ENCODE data around the gene ISOC2.
"Not testable (repeated sequence)": the region's sequence is repeated elsewhere in the genome, so short reads cannot be mapped to it uniquely, and the experiment has no call there.

Gene ISOC2

GRCh38 chr19:55457683-55458457 is 3.6 kb downstream of the ISOC2 start:
- no peak for DNase-seq (ENCODE audit: low read depth in 2 of 2)

- DNase-seq (ENCODE audit: low read depth in 2 of 2) = no peak
Observed at GRCh38 chr19:55456347-55456746, 5.1 kb downstream of the ISOC2 start.

DNA sequence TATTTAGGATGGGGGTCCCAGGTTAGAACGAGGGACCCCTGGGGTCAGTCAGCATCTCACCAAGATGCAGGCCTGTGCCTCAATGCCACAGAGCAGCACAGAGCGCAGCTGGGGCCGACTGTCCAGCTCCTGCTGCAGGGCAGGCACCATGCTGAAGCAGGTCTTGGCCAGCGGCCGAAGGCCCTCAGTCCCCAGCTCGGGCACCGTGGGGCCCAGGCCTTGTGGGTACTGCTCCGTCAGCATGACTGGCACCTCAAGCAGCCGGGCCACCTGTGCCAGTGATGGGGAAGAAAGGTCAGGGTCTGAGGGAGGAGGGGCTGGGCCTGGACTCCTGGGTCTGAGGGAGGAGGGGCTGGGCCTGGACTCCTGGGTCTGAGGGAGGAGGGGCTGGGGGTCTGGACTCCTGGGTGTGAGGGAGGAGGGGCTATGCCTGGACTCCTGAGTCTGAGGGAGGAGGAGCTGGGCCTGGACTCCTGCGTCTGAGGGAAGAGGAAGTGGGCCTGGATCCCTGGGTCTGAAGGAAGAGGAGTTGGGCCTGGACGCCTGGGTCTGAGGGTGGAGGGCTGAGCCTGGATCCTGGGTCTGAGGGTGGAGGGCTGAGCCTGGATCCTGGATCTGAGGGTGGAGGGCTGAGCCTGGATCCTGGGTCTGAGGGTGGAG is 5.7 kb downstream of the ISOC2 start:
- DNase-seq (ENCODE audit: low read depth in 2 of 2) = no peak

GRCh38 chr19:55454787-55455243 is 6.6 kb downstream of the ISOC2 start:
- peak; percentile 34 to 48 for DNase-seq (ENCODE audit: low read depth in 2 of 2)

- no peak for DNase-seq (ENCODE audit: low read depth in 2 of 2)
Observed at GRCh38 chr19:55453511-55454260, 7.8 kb downstream of the ISOC2 start.

DNA sequence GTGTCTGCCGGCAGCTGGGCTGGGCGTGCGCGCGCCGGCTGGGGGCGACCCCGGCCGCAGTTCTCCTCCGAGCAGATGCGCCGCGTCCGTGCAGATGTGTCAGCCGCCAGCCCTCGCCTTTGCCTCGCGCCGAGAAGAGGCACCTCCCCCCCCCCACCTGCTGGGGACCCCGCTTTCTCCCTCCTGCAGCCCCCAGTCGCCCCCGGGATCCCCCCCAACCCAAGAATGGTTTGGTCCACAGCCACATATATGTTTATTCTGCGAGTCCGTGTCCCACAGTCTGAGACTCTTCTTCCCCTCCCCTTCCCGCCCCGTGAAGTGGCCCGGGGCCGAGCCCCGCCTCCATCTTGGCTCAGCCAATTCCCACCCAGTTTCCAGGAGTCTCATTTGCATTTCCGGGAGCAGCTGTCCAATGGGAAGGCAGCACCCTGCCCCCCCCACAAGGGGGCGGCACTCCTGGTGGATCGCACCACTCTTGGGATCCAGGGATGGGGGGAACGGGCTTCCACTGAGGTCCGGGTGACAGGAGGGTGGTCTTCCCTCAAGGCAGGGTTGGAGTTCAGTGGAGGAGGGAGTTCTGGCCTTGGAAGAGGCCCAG is 8.6 kb downstream of the ISOC2 start:
- DNase-seq (ENCODE audit: low read depth in 2 of 2) = peak in 1 of 2 donors; percentile 30

GRCh38 chr19:55451965-55452748 is 9.3 kb downstream of the ISOC2 start:
- DNase-seq (ENCODE audit: low read depth in 2 of 2) = no peak

DNA sequence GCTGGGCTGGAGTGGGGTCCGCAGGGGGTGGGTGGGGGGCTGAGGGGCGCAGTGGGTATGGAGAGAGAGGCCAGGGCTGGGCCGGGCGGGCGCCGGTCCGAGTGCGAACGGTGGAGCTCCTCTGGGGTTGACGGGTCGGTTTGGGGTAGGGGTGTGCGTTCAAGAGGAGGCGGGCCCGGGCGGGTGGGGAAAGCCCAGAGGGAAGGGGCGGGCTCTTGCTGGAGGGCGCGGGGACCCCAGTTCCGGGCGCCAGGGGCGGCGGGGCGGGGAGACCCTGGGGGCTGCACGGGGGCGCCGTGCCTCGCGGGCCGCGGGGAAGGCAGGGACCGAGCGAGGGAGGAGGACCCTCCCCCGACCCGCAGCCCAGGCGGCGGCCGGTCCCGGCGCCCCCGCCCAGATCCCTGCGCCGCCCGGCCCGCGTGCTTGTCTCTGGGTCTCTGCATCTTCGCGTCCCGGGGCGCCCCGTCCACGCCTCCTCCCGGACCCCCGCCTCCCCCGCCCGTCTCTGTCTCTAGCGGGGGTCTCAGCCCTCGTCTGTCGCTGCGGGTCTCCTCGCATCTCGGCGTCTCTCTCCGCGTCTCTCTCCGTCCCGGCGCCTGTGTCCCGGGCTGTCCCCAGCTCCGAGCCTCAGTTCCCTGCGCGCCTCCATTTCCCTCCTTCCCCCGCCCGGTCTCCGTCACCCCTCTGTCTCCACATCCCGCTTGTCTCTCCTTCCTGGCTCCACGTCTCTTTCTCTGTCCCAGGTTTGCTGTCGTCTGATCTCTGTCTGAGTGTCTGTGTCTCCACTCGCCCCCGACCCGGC is 10.1 kb downstream of the ISOC2 start:
- DNase-seq (ENCODE audit: low read depth in 2 of 2) = no peak

GRCh38 chr19:55449469-55449868 is 12.0 kb downstream of the ISOC2 start:
- DNase-seq (ENCODE audit: low read depth in 2 of 2) = no peak

GRCh38 chr19:55448175-55448490 is 13.3 kb downstream of the ISOC2 start:
- DNase-seq (ENCODE audit: low read depth in 2 of 2) = not testable (repeated sequence)

- no peak for DNase-seq (ENCODE audit: low read depth in 2 of 2)
Observed at GRCh38 chr19:55447421-55448174, 13.8 kb downstream of the ISOC2 start.

DNA sequence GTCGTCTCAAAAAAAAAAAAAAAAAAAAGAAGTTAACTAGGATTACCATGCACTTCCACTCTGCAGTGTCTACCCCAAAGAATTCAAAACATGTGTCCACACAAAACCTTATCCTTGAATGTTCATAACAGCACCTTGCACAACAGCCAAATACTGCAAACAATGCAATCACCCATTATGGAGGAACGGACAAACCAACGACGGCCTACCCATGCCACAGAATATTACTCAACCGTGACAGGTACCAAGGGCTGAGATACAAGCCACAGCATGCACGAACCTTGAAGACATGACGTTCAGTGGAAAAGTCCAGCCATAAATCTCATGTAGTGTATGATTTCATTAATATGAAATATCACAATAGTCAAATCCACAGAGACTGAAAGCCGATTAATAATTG is 15.4 kb downstream of the ISOC2 start:
- no peak for DNase-seq (ENCODE audit: low read depth in 2 of 2)

GRCh38 chr19:55444646-55445045 is 16.8 kb downstream of the ISOC2 start:
- no peak for DNase-seq (ENCODE audit: low read depth in 2 of 2)

DNA sequence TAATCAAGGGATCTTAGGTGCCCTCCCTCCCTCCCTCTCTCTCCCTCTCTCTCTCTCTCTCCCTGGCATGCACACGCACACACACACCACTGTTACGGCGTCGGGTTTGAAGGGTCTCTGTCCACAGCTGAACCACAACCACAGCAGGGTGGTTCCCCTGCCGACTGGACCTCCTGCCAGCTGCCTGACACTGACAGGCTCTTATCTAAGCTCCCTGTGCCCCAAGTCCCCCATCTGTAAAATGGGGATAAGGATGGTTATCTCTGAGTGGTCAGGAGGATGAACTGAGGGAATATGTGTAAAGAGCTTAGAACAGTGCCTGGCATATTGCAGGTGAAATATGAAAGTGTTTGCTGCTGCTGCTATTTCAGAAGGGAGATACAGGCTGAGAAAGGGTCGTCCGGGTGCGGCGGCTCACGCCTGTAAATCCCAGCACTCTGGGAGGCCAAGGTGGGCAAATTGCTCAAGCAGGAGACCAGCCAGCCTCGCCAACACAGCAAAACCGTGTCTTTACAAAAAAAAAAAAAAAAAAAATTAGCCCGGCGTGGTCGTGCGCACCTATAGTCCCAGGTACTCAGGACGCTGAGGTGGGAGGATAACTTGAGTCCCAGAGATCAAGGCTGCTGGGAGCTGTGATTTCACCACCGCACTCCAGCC is 17.5 kb downstream of the ISOC2 start:
- no peak for DNase-seq (ENCODE audit: low read depth in 2 of 2)

DNA sequence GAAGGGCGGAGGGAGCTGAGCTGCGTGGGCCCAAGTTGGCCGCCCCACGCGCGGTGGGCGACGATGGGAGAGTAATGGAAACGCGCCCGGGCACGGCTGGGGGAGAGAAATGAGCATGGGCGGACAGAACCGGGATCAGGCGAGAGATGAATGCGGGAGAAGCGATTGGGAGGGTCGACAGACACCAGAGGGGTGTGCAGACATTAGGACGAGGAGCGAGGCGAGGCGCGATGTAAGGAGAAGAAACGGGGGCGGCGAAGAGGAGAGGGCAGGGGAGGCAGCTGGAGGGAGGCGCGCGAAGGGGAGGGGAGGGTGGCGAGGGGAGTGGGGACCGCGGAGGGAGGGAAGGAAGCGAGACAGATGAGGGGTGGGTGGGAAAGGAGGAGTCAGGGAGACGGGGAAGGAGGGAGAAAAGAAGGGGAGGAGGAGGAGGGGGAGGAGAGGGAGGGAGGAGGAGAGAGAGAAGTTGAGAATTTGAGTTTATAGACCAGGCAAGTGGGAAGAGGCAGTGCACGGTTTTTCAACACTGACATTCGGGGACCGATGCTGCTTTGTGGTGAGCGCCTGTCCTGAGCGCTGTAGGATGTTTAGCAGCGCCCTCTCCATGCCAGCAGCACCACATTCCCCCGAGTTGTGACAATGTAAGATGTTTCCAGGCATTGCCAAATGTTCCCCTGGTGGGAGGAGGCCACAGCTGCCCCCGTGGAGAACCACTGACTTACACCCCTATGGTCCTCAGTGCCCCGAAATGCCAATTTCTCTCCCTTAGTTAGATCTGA is 18.2 kb downstream of the ISOC2 start, which contains the start of gene SHISA7:
Gene SHISA7 (minus strand): TSS at position 256 of the 779 bp plus-strand sequence. CDS start 437 bp downstream, outside the sequence.
- DNase-seq (ENCODE audit: low read depth in 2 of 2) = no peak

GRCh38 chr19:55442372-55442961 is 19.0 kb downstream of the ISOC2 start:
- DNase-seq (ENCODE audit: low read depth in 2 of 2) = no peak

DNA sequence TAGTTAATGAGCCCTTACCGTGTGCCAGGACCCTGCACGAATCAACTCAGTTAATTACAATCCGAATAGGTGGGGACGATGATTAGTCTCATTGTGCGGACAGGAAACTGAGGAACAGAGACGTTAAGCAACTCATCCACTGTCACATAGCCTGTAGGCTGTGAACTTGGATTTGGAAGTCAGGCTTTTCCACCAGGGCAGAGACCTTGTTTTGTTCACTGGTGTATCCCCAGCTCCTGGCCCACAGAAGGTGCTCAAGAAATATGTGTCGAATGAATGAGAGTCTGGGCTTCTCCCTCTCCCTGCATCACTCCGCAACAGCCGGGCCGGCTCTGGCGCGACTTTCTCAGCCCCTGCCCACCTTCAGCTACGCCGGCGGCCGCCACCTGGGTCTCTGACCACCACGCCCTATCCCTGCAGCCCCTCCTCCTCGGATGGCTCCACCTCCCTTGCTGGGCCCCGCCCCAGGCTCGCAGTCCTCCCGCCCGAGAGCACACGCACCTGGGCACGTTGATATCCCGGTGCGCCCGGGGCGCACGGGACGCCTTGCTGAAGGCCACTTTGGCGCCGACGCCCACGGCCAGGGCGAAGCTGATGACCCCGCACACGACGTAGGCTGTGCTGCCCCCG is 19.6 kb downstream of the ISOC2 start:
- no peak for DNase-seq (ENCODE audit: low read depth in 2 of 2)

DNA sequence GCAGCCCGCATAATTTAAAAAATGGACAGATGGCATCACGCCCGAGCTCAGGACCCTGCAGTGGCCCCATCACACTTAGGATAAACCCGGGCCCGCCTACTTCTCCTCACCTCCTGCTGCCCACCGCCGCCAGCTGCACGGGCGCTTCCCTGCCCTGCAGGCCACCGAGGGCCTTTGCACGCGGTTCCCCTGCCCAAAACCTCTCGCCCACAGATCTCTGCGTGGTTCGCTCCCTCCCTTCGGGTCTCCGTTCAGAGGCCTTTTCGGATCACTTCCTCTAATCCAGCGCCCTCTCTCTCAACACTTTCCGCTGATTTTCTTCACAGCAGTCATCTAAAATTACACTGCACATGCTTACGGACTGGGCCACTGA is 20.1 kb downstream of the ISOC2 start:
- no peak for DNase-seq (ENCODE audit: low read depth in 2 of 2)
